ENCODE measurements around the gene ZNF460. TPM values are rescaled to one million over a fixed set of nuclear protein-coding genes. Genes with fewer than 3 reads are reported as not detected.

Gene ZNF460
- total and polyA plus RNA-seq, 2 of the 13 experiments (the other 11 are each of a cell fraction or from before 2014, with no cell fraction given): 14.5 to 44.8 TPM

- 0 out of 2 replicates have a peak, but pooled peaks have one; percentile 37 for TF ChIP-seq SRF (IDR thresholded peaks at IDR 0.05; ENCODE audit: low read depth, low read length)
- 0 out of 2 replicates have a peak, but pooled peaks have one; percentile 87 for TF ChIP-seq ZNF234 (CRISPR knock-in tag; conservative IDR thresholded peaks at IDR 0.05)
- no peak for TF ChIP-seq ZNF724P (CRISPR knock-in tag; IDR thresholded peaks at IDR 0.05; ENCODE audit: borderline replicate concordance)
- TF ChIP-seq BRCA1 (CRISPR knock-in tag; IDR thresholded peaks at IDR 0.05): no peak
- TF ChIP-seq KDM5A (IDR thresholded peaks at IDR 0.05; ENCODE audit: borderline replicate concordance, low read length): peak; percentile 87
- TF ChIP-seq ZNF136 (CRISPR knock-in tag; IDR thresholded peaks at IDR 0.05; ENCODE audit: low read depth): 0 out of 2 replicates have a peak, but pooled peaks have one; percentile 28
- TF ChIP-seq CEBPG (CRISPR knock-in tag; IDR thresholded peaks at IDR 0.05): peak; percentile 56
- TF ChIP-seq MIER2 (CRISPR knock-in tag; IDR thresholded peaks at IDR 0.05): no peak
- peak; percentile 96 for TF ChIP-seq CREB1 (IDR thresholded peaks at IDR 0.05)
- peak; percentile 99 for TF ChIP-seq CREB1 (CRISPR knock-in tag; IDR thresholded peaks at IDR 0.05)
- TF ChIP-seq TAF1 (CRISPR knock-in tag; IDR thresholded peaks at IDR 0.05): peak; percentile 64; the same call in 1 of the 2 replicates
- 0 out of 2 replicates have a peak, but pooled peaks have one; percentile 17 for TF ChIP-seq ARNT2 (CRISPR knock-in tag; IDR thresholded peaks at IDR 0.05; ENCODE audit: low read depth)
- TF ChIP-seq KMT2B (CRISPR knock-in tag; IDR thresholded peaks at IDR 0.05): peak; percentile 95
- peak; percentile 82 for TF ChIP-seq NR2C2 (CRISPR knock-in tag; IDR thresholded peaks at IDR 0.05; ENCODE audit: borderline replicate concordance)
- TF ChIP-seq SIN3A (IDR thresholded peaks at IDR 0.05; ENCODE audit: borderline replicate concordance, low read depth, low read length): peak; percentile 93; the same call in 1 of the 2 replicates
- TF ChIP-seq SAFB2 (CRISPR knock-in tag; IDR thresholded peaks at IDR 0.05; ENCODE audit: borderline replicate concordance, low read depth): peak; percentile 36; the same call in 1 of the 2 replicates
- 0 out of 2 replicates have a peak, but pooled peaks have one; percentile 75 for TF ChIP-seq ZNF275 (CRISPR knock-in tag; IDR thresholded peaks at IDR 0.05; ENCODE audit: borderline replicate concordance)
- 0 out of 2 replicates have a peak, but pooled peaks have one; percentile 36 for TF ChIP-seq SSRP1 (CRISPR knock-in tag; IDR thresholded peaks at IDR 0.05)
- no peak for TF ChIP-seq KDM3A (CRISPR knock-in tag; IDR thresholded peaks at IDR 0.05; ENCODE audit: low read depth)
- 0 out of 2 replicates have a peak, but pooled peaks have one; percentile 55 for TF ChIP-seq ERF (CRISPR knock-in tag; IDR thresholded peaks at IDR 0.05)
- no peak for TF ChIP-seq TRIM22 (IDR thresholded peaks at IDR 0.05)
- peak; percentile 49 for TF ChIP-seq YY1 (IDR thresholded peaks at IDR 0.05; ENCODE audit: insufficient read depth, insufficient replicate concordance, low read depth, low read length)
- peak; percentile 82 for TF ChIP-seq HCFC1 (IDR thresholded peaks at IDR 0.05; ENCODE audit: low read depth, low read length)
- TF ChIP-seq ZBTB42 (CRISPR knock-in tag; IDR thresholded peaks at IDR 0.05): 0 out of 2 replicates have a peak, but pooled peaks have one; percentile 56
- TF ChIP-seq CBFB (CRISPR knock-in tag; IDR thresholded peaks at IDR 0.05): peak; percentile 67; the same call in 1 of the 2 replicates
- peak; percentile 65 for TF ChIP-seq ZNF605 (CRISPR knock-in tag; IDR thresholded peaks at IDR 0.05)
- peak; percentile 68 for TF ChIP-seq SMAD3 (CRISPR knock-in tag; IDR thresholded peaks at IDR 0.05)
- TF ChIP-seq CBX2 (IDR thresholded peaks at IDR 0.05; ENCODE audit: low read depth, low read length): no peak
- no peak for TF ChIP-seq CBX2 (CRISPR knock-in tag; IDR thresholded peaks at IDR 0.05; ENCODE audit: low read depth)
- TF ChIP-seq ZNF446 (CRISPR knock-in tag; IDR thresholded peaks at IDR 0.05): 0 out of 2 replicates have a peak, but pooled peaks have one; percentile 36
- TF ChIP-seq ISL2 (CRISPR knock-in tag; IDR thresholded peaks at IDR 0.05): peak; percentile 63; the same call in 1 of the 2 replicates
Measured at GRCh38 chr19:57240311-57241090, 39.8 kb upstream of the ZNF460 start, which contains the start of gene ZNF805 (continued).
